PC-3 (cell line): ENCODE results near the gene ALDH16A1.

ENCODE experiments used
- CTCF ChIP-seq: fragments of 300-600 bp; sonication (generic); conservative IDR thresholded peaks from 2 replicates; pipeline ENCODE4 v1.5.1; 2017; ENCODE audit warnings: antibody characterized with exemption, low read depth, mild to moderate bottlenecking, low read length
- EZH2 ChIP-seq: fragments of 300-600 bp; sonication (generic); IDR thresholded peaks from one replicate; pipeline ENCODE4 v1.6.1; 2017; ENCODE audit warnings: antibody characterized with exemption, mild to moderate bottlenecking, low read length; ENCODE audit not compliant: unreplicated experiment
- EZH2phosphoT487 ChIP-seq: fragments of 300-600 bp; sonication (generic); IDR thresholded peaks from 2 replicates; pipeline ENCODE4 v1.6.1; 2018; ENCODE audit warnings: mild to moderate bottlenecking, antibody characterized with exemption, low read length, borderline replicate concordance

GRCh38 chr19:49465371-49465770, 12.3 kb downstream of the ALDH16A1 start:
- TF ChIP-seq CTCF (no peak), EZH2 (no peak), EZH2phosphoT487 (no peak)
